Measurements from ENCODE around the gene MRPL55. TPM values are rescaled to one million over a fixed set of nuclear protein-coding genes. Genes with fewer than 3 reads are reported as not detected.

The MRPL55 gene
- total and polyA plus RNA-seq, 2 of the 13 experiments (the other 11 are each of a cell fraction or from before 2014, with no cell fraction given): 58.6 to 92.9 TPM

DNA sequence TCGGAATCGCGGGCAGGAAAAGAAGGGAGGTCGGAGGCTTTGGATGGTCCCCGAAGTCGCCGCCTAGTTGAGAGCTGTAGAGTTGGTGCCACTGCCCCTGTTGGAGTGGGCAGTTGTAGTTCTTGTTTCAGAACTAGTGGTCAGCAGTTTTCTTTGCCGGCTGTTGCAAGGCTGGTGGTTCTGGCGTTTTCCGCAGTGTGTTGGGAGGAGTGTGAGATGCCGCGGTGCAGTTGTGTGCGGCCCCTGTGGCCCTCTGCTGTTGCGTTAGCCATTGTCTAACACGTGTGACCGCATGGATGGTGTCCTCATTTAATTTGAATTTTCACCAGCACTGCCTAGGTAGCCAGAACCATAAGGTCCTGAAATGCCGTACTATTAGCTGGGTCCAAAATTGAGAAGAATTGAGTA, 25.2 kb downstream of the MRPL55 start (continued):
- no peak for TF ChIP-seq STAG1 (CRISPR knock-in tag; IDR thresholded peaks at IDR 0.05)
- TF ChIP-seq ZSCAN9 (CRISPR knock-in tag; IDR thresholded peaks at IDR 0.05; ENCODE audit: borderline replicate concordance): no peak
- no peak for TF ChIP-seq FOSL2 (CRISPR knock-in tag; IDR thresholded peaks at IDR 0.05)
- TF ChIP-seq SATB2 (CRISPR knock-in tag; IDR thresholded peaks at IDR 0.05): no peak
- no peak for TF ChIP-seq CHCHD3 (CRISPR knock-in tag; IDR thresholded peaks at IDR 0.05)
- TF ChIP-seq SP5 (CRISPR knock-in tag; IDR thresholded peaks at IDR 0.05; ENCODE audit: borderline replicate concordance, low read depth): no peak
- TF ChIP-seq XRCC5 (optimal IDR thresholded peaks at IDR 0.05; ENCODE audit: low read length): no peak
- no peak for TF ChIP-seq ZNF639 (CRISPR knock-in tag; conservative IDR thresholded peaks at IDR 0.05)
- TF ChIP-seq ZNF143 (CRISPR knock-in tag; IDR thresholded peaks at IDR 0.05): 0 out of 2 replicates have a peak, but pooled peaks have one; percentile 9
- no peak for TF ChIP-seq RXRA (CRISPR knock-in tag; IDR thresholded peaks at IDR 0.05)
- TF ChIP-seq TMF1 (CRISPR knock-in tag; IDR thresholded peaks at IDR 0.05; ENCODE audit: low read depth): no peak
- TF ChIP-seq GLI4 (CRISPR knock-in tag; IDR thresholded peaks at IDR 0.05; ENCODE audit: borderline replicate concordance): peak; percentile 58; the same call in 1 of the 2 replicates
- TF ChIP-seq BRCA1 (CRISPR knock-in tag; IDR thresholded peaks at IDR 0.05): no peak
- no peak for TF ChIP-seq ZNF280B (CRISPR knock-in tag; IDR thresholded peaks at IDR 0.05; ENCODE audit: borderline replicate concordance)
- no peak for TF ChIP-seq ARNT (IDR thresholded peaks at IDR 0.05)
- no peak; the same call in 1 of the 2 replicates for TF ChIP-seq NR2C2 (CRISPR knock-in tag; IDR thresholded peaks at IDR 0.05; ENCODE audit: borderline replicate concordance)
- no peak for TF ChIP-seq SMAD9 (CRISPR knock-in tag; IDR thresholded peaks at IDR 0.05)
- TF ChIP-seq, protein P1, sequence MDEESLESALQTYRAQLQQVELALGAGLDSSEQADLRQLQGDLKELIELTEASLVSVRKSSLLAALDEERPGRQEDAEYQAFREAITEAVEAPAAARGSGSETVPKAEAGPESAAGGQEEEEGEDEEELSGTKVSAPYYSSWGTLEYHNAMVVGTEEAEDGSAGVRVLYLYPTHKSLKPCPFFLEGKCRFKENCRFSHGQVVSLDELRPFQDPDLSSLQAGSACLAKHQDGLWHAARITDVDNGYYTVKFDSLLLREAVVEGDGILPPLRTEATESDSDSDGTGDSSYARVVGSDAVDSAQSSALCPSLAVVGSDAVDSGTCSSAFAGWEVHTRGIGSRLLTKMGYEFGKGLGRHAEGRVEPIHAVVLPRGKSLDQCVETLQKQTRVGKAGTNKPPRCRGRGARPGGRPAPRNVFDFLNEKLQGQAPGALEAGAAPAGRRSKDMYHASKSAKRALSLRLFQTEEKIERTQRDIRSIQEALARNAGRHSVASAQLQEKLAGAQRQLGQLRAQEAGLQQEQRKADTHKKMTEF (CRISPR knock-in tag; IDR thresholded peaks at IDR 0.05): no peak
- no peak for TF ChIP-seq ZNF441 (CRISPR knock-in tag; IDR thresholded peaks at IDR 0.05; ENCODE audit: borderline replicate concordance)
- TF ChIP-seq, protein P2, sequence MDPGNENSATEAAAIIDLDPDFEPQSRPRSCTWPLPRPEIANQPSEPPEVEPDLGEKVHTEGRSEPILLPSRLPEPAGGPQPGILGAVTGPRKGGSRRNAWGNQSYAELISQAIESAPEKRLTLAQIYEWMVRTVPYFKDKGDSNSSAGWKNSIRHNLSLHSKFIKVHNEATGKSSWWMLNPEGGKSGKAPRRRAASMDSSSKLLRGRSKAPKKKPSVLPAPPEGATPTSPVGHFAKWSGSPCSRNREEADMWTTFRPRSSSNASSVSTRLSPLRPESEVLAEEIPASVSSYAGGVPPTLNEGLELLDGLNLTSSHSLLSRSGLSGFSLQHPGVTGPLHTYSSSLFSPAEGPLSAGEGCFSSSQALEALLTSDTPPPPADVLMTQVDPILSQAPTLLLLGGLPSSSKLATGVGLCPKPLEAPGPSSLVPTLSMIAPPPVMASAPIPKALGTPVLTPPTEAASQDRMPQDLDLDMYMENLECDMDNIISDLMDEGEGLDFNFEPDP (CRISPR knock-in tag; conservative IDR thresholded peaks at IDR 0.05): 0 out of 2 replicates have a peak, but pooled peaks have one; percentile 31
- no peak for TF ChIP-seq HMGA1 (CRISPR knock-in tag; conservative IDR thresholded peaks at IDR 0.05)
- TF ChIP-seq CENPT (CRISPR knock-in tag; IDR thresholded peaks at IDR 0.05; ENCODE audit: low read depth): no peak
- no peak; the same call in 1 of the 2 replicates for TF ChIP-seq ZNF232 (CRISPR knock-in tag; IDR thresholded peaks at IDR 0.05; ENCODE audit: borderline replicate concordance)
- no peak for TF ChIP-seq ZNF589 (CRISPR knock-in tag; conservative IDR thresholded peaks at IDR 0.05)
- no peak for TF ChIP-seq ZNF326 (CRISPR knock-in tag; IDR thresholded peaks at IDR 0.05; ENCODE audit: borderline replicate concordance)
- TF ChIP-seq ZNF772 (CRISPR knock-in tag; IDR thresholded peaks at IDR 0.05): no peak
- peak; percentile 8; the same call in 1 of the 2 replicates for TF ChIP-seq ZNF501 (CRISPR knock-in tag; IDR thresholded peaks at IDR 0.05)
- no peak for TF ChIP-seq HNRNPK (IDR thresholded peaks at IDR 0.05; ENCODE audit: low read depth, low read length, poor library complexity, severe bottlenecking)
- no peak for TF ChIP-seq MED13 (CRISPR knock-in tag; IDR thresholded peaks at IDR 0.05)

Measured in HepG2 (cell line).